Middle frontal gyrus (tissue), 1 donor: ENCODE measurements around the gene MEF2C.

Experiments used
- DNase-seq: peaks from one replicate; pipeline ENCODE4 v3.0.0-alpha.2; 2015; ENCODE audit warnings: low spot score; ENCODE audit errors: extremely low spot score

Gene MEF2C

DNA sequence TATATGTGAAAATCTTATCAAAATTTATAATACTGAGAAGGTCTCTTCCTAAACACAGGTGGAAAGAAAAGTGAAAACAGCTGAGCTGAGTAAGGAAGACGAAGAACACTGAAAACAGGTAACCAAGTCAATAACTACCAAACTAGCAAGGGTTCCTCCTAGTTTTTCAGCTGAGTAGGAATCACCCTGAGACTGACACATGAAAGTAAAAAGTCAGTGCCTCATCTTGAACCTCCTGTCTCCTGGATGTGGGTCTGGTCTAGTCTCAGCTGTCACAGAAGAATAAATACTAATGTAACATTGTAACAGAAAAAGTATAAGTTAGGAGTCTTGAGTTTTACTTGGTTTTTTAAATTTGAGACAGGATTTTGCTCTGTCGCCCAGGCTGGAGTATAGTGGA is 121.0 kb downstream of the MEF2C start:
- DNase-seq: no peak

DNA sequence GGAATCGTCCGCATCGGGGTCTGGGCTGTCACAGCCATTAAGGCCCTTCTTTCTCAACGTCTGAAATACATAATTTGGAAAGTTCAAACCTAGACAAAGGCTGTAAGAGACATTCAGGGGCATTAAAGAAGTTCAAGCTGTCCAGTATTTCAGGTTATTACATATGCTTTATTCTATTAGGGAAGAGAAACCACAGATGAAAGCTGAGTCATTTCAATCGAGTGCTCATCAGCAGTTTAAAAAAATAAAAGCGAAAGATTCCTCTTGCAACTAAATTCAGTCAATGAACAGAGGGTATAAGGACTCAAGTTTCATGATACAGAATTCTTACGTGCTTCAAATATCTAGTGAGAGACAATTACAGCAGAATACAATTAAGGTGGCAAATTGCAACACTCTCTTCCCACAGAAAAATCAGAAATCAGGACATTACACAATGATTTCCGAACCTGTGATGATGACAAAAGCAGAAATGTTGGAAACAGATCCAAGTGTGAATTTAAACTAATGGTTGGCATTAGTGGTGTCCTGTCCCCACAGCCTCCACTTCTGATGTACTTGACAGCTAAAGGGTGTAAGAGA is 121.6 kb downstream of the MEF2C start:
- no peak for DNase-seq

GRCh38 chr5:88760527-88760926 is 122.5 kb downstream of the MEF2C start:
- no peak for DNase-seq

GRCh38 chr5:88758591-88758990 is 124.4 kb downstream of the MEF2C start:
- DNase-seq: no peak

- DNase-seq: no peak
Observed at GRCh38 chr5:88758184-88758583, 124.8 kb downstream of the MEF2C start.

GRCh38 chr5:88756953-88757352 is 126.0 kb downstream of the MEF2C start:
- no peak for DNase-seq

- DNase-seq: no peak
Observed at GRCh38 chr5:88748666-88749065, 134.3 kb downstream of the MEF2C start.

GRCh38 chr5:88746438-88746882 is 136.5 kb downstream of the MEF2C start:
- no peak for DNase-seq

GRCh38 chr5:88745093-88745696 is 137.8 kb downstream of the MEF2C start:
- no peak for DNase-seq

GRCh38 chr5:88743231-88743834 is 139.7 kb downstream of the MEF2C start:
- DNase-seq: no peak

- no peak for DNase-seq
Observed at GRCh38 chr5:88741964-88742363, 141.0 kb downstream of the MEF2C start.

DNA sequence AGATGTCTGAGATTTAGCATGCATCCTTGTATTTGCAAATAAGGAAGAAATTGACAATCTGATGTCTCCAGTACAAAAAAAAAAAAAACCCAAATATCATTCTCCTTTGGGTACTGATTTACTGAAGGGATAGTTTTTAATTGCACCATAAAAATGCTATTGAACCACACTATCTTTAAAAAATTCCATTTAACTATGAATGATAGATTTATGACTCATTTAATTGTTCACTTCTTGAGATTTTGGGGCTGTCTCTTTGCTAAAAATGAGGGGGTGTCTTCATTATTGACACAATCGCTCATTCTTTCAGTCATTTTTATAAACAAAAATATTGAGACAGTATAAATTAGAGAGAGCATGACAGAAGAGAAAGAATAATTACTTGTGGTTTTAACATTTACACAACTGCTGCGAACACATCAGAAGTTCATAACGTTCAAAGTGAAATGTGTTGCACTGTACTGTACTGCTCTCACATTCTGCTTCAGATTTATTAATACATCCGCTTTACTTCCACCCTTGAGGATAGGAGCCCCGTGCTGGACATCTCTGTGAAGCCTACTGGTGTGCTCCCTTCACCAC is 142.3 kb downstream of the MEF2C start:
- DNase-seq: no peak

DNA sequence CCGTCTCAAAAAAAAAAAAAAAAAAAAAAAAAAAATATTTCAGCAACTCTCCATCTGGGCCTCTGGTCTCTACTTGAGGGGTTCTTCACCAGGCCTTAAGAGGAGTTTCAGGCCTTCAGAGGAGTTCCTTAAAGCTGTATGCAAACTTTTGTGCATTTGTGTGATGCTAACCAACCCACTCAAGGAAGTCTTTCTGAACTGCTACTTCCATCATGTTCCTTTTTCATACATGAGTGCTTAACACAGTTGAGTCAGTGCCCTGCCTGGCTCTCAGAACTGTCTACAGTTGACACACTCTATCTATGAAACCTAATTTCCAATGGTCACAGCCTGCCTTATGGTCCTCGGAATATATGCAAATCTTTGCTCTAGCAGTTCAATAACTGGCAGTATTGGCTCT is 146.5 kb downstream of the MEF2C start:
- DNase-seq: no peak

GRCh38 chr5:88734983-88735382 is 148.0 kb downstream of the MEF2C start:
- no peak for DNase-seq

DNA sequence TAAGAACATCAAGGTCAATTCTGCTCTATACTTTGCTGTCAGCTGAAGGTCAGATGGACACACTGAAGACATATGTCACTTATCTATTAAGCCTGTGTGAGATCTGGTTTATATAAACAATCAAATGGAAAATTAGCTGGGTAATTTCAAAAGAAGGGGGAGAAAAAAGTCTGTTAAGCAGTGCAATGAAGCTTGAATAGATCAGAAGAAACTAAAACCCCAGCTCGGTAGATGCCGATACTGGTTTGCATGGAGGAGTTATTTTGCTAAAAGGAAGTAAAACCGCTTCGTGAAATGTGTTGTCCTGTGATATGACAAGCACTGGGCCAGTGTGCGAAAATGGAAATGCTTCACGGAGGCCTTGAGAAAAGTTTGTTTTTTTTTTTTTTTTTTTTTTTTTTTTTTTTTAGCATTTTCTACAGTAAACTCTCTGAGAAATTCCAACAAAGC is 148.8 kb downstream of the MEF2C start:
- DNase-seq: no peak

DNA sequence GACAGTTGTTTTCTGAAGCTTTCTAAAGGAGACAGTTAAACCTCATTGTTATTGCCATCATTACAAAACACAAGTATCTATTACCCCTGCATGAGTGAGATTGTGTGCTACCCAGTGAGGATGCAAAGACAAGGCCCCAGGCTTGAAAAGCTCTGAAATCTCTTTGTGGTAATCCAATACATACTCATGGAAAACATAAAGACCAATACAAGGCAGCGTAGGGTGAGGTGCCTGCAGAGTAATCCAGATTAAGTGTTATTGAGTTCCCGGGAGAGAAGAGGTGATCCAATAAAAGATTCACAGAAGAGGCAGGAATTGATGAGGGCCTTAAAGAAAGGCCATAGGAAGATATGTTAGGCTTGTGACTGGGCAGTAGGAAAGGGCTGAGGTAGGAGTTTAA is 150.1 kb downstream of the MEF2C start:
- DNase-seq: no peak

DNA sequence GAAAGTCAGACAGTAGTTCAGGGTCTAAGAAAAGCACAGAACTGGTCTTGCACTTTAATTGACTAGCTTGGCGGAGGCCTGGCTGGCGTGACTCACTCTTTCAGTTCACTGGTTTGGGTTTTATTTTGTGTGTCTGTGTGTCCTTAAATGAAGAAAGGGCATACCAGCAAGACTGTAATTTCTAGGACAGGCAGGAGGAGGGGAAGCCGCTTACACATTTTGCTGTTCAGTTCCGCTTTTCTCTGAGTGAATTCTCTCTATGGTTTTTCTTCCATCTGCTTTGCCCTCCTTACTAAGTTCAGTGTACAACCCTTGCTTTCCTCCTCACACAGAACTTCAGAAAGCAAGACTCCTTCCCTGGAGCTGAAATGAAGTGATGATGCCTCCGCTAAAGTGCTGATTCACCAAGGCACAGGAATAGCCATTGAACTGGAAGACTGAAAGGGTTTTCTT is 150.8 kb downstream of the MEF2C start:
- DNase-seq: no peak

- DNase-seq: no peak
Observed at GRCh38 chr5:88729829-88730182, 153.2 kb downstream of the MEF2C start.

DNA sequence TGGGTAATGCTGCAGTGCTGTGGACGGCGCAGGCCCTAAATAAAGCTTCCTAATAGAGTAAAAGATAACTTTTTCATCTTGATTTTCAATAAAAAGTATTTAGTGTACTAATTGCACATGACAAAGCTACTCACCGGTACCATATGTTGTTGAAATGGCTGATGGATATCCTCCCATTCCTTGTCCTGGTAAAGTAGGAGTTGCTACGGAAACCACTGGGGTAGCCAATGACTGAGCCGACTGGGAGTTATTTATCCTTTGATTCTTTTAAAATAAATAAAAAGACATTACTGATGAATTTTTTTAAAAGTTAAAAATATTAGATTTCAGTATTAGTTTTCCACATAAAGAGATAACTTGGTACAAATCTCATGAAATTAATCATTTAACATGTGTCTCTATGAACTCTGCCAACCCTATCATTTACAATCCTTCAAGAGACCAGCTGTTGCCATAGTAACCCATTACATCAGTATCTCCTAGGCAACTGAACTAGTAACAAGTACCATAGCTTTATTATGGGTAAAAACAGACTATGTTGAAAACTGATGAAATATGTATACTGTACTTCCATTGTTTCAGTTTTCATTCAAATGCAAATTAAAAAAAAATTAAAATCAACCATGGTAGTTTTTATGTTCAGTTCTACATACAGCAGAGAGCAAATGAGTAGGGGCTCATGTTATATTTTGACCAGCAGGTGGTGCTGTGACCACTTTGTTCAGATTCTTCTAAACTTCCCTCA is 153.7 kb downstream of the MEF2C start:
- DNase-seq: peak; percentile 80

- DNase-seq: no peak
Observed at GRCh38 chr5:88727705-88728313, 155.2 kb downstream of the MEF2C start.

- DNase-seq: no peak
Observed at GRCh38 chr5:88725454-88725853, 157.5 kb downstream of the MEF2C start.
